Stimulated activated CD4-positive, alpha-beta T cell treated with anti-CD3 and anti-CD28 coated beads, TNF-alpha, amount 100 ng/mL, for 48 hours (primary cell): ENCODE measurements around the gene FBXO34.

Source experiments
- DNase-seq, 3 donors: peaks; one replicate each; pipeline ENCODE4 v3.0.0-alpha.2; 2020; ENCODE audit warnings: low read depth in 3 of 3

The FBXO34 gene

DNA sequence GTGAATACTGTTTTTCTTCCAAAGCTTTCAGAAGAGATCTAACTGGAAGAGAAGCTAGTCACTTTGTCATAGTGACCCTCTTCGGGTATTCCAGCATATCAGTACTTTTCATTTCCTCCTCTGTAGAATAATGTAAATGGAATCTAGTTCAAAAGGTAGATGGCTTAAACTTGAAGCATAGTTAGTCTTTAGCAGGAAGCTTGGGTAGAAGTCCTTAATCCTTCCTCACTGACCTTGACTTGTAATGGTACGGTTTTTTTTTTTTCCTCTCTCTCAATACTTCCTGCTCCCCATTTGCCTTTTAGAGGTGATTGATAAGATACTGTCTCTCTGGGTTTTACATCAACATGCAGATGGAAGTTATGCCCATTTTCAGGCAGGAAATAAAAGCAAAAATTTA is 1.7 kb downstream of the FBXO34 start:
- no peak for DNase-seq

- DNase-seq: no peak
Measured at GRCh38 chr14:55274146-55274545, 2.9 kb downstream of the FBXO34 start.

GRCh38 chr14:55274751-55275150 is 3.5 kb downstream of the FBXO34 start:
- DNase-seq: no peak

DNA sequence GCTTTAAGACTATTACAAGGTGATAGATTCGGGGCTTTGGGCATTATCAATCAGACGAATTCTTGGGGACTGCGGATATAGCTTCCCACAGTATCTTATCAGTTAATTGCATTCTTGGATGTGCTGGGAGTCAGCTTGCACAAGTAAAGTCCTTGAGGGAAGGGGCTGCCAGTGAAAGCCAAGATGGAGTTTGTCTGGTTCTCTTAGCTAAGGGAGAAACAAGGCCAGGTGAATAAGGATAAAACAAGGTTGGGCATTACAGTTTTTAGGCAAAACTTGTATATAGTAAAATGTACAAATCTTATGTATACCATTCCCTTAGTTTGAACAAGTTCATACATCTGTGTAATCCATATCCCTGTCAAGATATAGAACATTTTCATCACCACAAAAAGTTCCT is 5.5 kb downstream of the FBXO34 start:
- no peak for DNase-seq

DNA sequence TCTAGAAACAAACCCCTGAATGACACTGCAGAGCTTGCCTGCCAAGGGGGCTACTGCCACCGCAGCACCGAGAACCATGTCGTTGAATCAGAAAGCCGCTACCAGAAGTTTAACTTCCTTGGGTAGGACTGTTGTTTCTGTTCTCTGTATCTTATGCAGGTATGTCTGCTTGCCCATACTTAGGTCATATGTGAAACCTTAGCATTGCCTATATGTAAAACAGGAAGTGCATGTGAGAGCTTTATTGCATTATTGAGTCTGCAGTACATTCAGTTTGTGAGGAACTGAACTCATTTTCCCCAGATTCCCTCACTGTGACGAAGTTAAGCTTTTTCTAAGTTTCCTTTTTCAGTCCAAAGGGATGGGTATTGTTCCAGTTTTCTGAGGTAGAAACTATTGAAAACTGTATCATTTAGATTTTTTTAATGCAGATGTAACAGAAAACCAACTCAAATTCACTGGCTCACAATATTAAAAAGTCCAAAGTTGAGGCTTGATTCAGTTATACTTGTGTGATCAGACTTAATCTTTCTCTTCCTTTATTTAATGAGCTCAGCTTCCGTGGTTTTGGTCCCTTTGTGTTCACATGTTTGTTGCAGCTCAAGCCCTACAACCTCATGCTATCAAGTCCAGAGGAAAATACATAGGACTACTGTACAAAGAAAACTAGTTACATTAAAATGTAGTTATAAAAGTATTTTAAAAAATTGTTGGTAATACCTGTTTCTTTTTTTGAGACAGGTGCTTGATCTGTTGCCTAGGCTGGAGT is 6.9 kb downstream of the FBXO34 start:
- no peak for DNase-seq

- no peak for DNase-seq
Measured at GRCh38 chr14:55279384-55279783, 8.2 kb downstream of the FBXO34 start.

GRCh38 chr14:55281316-55281839 is 10.2 kb downstream of the FBXO34 start:
- no peak for DNase-seq

DNA sequence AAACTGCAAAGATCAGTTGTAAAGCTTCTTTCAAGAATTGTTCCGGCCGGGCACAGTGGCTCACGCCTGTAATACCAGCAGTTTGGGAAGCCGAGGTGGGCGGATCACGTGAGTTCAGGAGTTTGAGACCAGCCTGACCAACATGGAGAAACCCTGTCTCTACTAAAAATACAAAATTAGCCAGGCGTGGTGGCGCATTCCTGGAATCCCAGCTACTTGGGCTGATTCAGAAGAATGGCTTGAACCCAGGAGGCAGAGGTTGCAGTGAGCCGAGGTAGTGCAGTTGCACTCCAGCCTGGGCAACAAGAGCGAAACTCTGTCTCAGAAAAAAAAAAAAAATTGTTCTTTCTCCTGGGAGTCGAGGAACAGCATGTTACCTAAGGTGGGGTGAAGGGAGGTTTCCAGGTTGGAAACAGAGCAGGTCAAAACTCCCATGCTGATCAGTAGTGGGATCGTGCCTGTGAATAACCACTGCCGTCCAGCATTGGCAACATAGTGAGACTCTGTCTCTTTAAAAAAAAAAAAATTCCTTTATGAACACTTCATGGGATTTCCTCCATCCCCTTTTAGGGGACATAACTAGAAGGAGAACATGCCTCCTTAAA is 13.9 kb downstream of the FBXO34 start:
- no peak for DNase-seq

GRCh38 chr14:55288439-55288838 is 17.2 kb downstream of the FBXO34 start:
- DNase-seq: no peak

GRCh38 chr14:55291480-55292081 is 20.4 kb downstream of the FBXO34 start:
- DNase-seq: no peak

DNA sequence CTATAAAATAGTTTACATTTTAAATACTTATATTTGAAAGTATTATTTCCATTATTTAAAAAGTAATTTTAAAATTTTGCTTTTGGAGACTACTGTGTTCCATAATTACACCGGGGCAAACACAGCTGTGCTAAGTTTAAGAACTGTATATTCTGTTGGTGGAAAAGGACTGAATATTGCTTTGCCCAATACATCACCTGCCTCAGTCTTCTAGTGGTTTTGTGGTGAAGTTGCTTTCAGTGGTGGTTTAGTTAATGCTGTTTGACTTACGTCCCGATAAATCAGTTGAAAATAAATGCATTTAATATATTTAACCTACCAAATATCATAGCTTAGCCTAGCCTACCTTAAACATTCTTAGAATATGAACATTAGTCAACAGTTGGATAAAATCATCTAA is 23.4 kb downstream of the FBXO34 start:
- no peak for DNase-seq

DNA sequence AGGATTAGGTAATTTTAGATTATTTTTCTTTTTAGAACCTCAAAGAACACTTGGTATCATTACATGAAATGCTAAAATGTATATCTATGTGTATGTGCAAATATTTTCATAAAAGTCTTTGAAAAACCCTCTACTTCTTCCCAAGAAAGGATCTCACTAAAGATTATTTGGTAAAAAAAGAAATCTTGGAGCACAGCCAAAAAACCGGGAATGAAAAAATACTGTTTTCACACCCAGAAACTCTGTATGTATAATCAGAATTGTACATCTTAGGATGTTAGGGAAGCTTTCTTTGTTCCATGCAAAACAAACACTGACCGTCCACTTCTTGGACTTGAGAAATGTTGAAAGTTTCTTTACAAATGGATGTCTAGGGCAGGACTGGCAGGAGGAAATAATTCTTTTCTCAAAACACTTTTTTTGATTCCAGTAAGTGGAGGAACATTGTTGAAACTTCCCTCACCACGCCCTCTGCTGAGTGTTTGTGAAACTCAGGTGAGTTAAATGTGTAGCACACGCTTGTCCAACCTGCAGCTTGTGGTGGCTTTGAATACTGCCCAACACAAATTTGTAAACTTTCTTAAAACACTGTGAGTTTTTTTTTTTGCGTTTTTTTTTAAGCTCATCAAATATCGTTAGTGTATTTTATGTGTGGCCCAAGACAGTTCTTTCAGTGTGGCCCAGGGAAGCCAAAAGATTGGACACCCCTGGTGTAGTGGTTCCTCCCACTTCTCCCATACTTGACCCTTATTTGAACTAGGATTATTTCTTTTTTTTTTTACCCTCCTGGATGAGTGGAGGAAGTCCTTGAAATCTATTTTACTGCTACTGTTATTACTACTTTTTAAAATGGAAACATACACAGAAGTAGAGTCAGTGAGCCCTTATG is 26.6 kb downstream of the FBXO34 start:
- DNase-seq: no peak

DNA sequence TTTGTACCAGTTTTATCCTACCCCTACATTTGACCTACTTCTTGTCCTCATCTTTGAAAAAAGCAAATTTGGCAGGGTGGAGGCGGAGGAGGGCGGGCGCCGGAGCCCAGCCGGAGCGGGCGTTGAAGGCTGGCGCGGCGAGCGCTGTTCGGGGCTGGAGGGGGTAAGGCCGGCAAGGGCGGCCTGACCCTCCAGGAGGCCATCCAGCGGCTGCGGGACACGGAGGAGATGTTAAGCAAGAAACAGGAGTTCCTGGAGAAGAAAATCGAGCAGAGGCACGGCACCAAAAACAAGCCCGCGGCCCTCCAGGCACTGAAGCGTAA is 27.2 kb downstream of the FBXO34 start:
- DNase-seq: no peak

- DNase-seq: no peak
Measured at GRCh38 chr14:55301437-55302121, 30.4 kb downstream of the FBXO34 start.

- no peak for DNase-seq
Measured at GRCh38 chr14:55302367-55303124, 31.3 kb downstream of the FBXO34 start.

DNA sequence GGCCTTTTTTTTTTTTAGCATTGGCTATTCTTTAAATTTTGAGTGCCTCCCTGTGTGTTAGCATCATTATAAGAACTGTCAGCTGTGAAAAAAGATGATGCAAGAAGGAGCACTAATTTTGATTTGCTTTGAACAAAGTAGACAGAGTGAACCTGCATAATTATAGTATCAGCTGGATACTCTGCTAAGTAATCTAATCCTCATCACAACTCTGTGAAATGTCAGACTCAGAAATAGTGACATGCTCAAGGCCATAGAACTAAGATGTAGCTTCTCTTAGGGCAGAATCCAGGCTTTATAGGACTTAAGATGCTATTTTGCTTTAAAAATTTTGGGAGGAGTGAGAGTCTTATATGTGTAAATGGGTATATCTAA is 31.9 kb downstream of the FBXO34 start:
- no peak for DNase-seq

DNA sequence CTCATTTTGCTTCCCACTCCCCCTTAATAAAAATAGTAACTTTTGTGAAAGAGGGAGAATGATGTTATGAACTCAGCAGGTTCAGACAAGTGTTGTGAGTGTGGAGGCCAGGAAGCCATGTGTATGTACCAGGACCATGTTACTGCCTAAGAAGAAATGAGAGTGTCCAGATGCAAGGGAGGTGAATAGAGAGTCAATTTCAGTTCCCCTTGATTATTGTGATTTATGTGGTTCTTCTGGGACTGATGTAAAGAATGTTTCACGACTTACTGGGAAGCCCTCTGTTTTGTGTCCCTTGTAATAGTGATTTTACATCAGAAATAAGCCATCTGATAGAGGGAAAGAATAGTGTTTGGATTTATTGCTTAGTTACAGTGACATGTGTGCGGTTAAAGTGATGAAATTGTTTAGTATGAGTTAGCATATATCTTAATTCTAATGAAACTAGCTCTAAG is 32.5 kb downstream of the FBXO34 start:
- DNase-seq: no peak

GRCh38 chr14:55306938-55307589 is 35.8 kb downstream of the FBXO34 start:
- no peak for DNase-seq

DNA sequence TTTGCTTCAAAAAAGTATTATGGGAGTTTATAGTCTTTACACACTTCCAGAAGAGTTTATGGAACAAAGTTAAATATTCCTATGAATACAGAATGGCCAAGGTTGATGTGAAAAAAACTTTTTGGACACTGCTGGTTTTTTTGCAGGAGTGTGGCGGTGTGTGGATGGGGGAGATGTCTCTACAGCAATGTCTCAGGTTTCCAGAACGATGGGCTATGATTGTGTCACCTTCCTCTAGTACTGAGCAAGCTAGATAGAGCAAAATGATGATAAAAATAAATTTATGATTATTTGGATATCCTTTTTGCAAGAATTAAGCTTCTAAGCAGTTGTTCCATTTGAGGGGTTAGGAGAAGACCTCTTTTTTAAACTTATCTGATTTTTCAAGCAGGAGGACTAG is 37.9 kb downstream of the FBXO34 start:
- DNase-seq: no peak

GRCh38 chr14:55309761-55310365 is 38.6 kb downstream of the FBXO34 start:
- DNase-seq: no peak
